GM12872 (cell line): ENCODE measurements around the gene MEF2C.

ENCODE experiments used
- CTCF ChIP-seq: IDR thresholded peaks from 3 replicates; pipeline ENCODE4 v1.5.1; 2011; ENCODE audit warnings: low read depth, mild to moderate bottlenecking, low read length, moderate library complexity; ENCODE audit not compliant: insufficient read depth

Gene MEF2C

GRCh38 chr5:88682881-88683361 lies 200.1 kb downstream of the MEF2C start:
- no peak for TF ChIP-seq CTCF

DNA sequence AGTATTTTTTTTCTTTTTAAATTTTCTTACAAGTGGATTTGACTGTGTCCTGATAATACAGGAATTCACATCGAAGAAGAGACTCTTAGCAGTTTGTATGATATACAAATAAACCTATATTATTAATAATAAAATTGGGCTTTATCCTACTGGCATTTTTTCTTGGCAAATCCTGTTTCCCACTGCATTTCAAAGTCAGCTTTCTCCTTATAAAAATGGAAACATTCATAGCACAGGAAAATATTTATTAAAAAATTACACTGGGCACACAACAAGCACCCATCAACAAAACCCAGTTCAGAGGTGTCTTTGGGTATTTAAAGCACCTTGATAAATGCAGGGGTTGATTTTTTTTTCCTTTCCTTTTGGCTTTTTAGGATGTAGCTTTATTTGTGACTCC lies 200.9 kb downstream of the MEF2C start:
- no peak for TF ChIP-seq CTCF

GRCh38 chr5:88681211-88681803 lies 201.7 kb downstream of the MEF2C start:
- TF ChIP-seq CTCF = no peak

DNA sequence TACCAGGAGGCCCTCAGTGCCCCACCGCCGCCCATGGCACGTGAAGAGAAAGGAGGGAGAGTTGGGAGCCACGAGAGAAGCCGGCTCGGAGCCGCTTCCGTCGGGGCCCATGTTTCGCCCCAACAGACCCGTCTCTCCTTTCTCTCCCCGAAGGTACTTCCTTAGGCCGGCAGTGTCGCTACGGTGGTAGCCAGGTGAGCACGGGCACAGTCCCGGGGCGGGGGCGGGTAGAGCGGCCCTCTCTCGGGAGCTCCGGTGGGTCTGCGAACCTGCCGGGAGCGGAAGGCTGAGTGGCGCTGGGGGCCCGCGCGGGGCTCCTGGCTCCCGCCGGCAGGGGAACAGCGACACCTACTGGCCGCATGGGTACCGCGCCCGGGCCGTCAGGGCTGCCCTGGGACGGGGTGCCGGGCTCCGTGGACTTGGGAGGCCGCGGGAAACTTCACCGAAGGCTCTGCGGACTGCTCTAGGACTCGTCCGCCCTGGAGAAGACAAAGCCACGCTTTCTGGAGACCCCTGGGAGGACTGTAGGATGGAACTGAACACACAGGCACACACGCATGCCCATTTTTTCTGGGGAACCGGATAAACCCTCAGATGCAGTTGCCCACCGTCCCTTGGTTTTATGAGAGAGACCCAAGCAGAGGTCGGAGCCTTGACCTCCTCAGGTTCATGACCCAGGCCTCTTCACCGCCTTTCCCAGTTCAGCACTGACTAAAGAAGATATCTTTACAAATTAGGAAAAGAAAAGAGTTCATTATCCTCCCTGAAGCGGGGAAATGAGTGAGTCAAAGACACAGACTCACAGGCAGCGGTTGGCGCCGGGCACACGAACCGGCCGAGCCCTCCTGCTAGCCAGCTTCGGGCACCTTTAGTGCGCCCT lies 202.5 kb downstream of the MEF2C start:
- peak; percentile 91 for TF ChIP-seq CTCF

- no peak for TF ChIP-seq CTCF
These were observed 203.3 kb downstream of the MEF2C start for GRCh38 chr5:88679638-88680037.

DNA sequence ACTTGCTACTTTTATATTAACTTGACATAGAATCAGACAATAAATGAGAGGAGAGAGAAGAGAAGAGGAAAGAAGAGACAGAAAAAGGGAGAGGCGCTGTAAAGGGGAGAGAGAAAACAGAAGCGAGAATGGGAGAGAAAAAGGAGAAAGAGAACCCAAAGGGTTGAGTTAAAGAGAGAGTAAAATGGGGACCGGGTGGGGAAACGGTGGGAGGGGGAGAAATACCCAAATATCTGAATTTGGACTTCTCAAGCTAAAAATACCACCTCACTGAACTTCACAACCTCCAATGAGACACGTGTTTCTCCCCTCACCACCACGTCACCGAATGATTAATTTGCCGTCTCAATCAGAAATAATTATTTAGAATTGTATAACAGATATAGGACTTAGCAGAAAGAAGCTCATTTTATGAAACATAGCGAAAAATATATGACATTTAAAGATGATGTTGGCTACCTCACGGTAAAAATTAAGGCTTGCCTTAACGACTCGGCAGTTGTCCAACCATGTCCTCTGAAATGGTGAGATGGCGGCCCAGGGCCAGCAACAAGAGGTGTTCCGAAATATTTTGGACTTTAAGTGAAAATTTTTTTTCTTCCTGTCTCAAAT lies 204.1 kb downstream of the MEF2C start:
- TF ChIP-seq CTCF = no peak
